Thyroid gland (tissue), 4 donors: ENCODE data around the gene MAPK6. TPM values are rescaled to one million over a fixed set of nuclear protein-coding genes. Genes with fewer than 3 reads are reported as not detected.
A peak's percentile ranks its signal among the peaks of the same experiment; 100 is the strongest.

Experiments
- DNase-seq, 2 donors: peaks; one replicate each; pipeline ENCODE4 v3.0.0-alpha.2; 2019
- H3K27ac ChIP-seq, 3 donors: fragments of 200-600 bp; sonication (generic); 1 replicate in 2 of 3; 2 replicates in 1 of 3; pipeline ENCODE4 v1.5.1; 2016 to 2019; ENCODE audit warnings: mild to moderate bottlenecking in 1 of 3, moderate library complexity in 1 of 3
- H3K27me3 ChIP-seq: fragments of 200-600 bp; sonication (generic); one replicate; pipeline ENCODE4 v1.5.1; 2019
- H3K36me3 ChIP-seq, 2 donors: fragments of 200-600 bp; sonication (generic); one replicate each; pipeline ENCODE4 v1.5.1; 2016 to 2019
- H3K4me1 ChIP-seq, 2 donors: fragments of 200-600 bp; sonication (generic); one replicate each; pipeline ENCODE4 v1.5.1; 2017 to 2019
- H3K4me3 ChIP-seq, 3 donors: fragments of 200-600 bp; sonication (generic); replicated peaks in 1 of 3; 1 replicate in 2 of 3; 2 replicates in 1 of 3; pipeline ENCODE4 v1.5.1; 2016; ENCODE audit warnings: mild to moderate bottlenecking in 1 of 3
- H3K9me3 ChIP-seq: fragments of 200-600 bp; sonication (generic); one replicate; pipeline ENCODE4 v1.5.1; 2017
- CTCF ChIP-seq, 6 experiments: fragments of 200-600 bp in 3 of 6; fragments of 450-650 bp in 3 of 6; sonication (generic) in 3 of 6; IDR thresholded peaks; one replicate each; pipeline ENCODE4 v1.5.1; 2016 to 2019; ENCODE audit warnings: antibody characterized with exemption in 6 of 6, mild to moderate bottlenecking in 2 of 6, inconsistent platforms in 1 of 6, moderate library complexity in 1 of 6
- POLR2A ChIP-seq, 2 donors: fragments of 450-650 bp; IDR thresholded peaks; one replicate each; pipeline ENCODE4 v1.6.1; 2017; ENCODE audit warnings: antibody characterized with exemption in 2 of 2, mild to moderate bottlenecking in 2 of 2, moderate library complexity in 1 of 2
- WGBS, 2 donors: methylation state at CpG; one replicate each; pipeline ENCODE4 v1.1.5; 2017; 5-methylcytosine and 5-hydroxymethylcytosine counted together
- intact Hi-C: fragments of 100-400 bp; cut with DNase I; formaldehyde crosslinking; loops from one replicate; pipeline ENCODE4 v1.15.1; 2023
- total RNA-seq, 4 donors: library from RNA; depleted of rRNA; stranded (reverse); fragments of >200 nt; gene quantifications; one replicate each; pipeline ENCODE4 v1.2.3, GENCODE V29; 2016

The MAPK6 gene
- total RNA-seq, 4 donors from 2014 or later = 27.3 to 61.3 (median 30.9) TPM

- 88% methylated on average over 5 of the region's 5 CpGs for WGBS, 2 donors
- intact Hi-C loops = no loop called here
- no peak for TF ChIP-seq CTCF (IDR thresholded peaks at IDR 0.05)
- TF ChIP-seq POLR2A (IDR thresholded peaks at IDR 0.05) = no peak
- Histone ChIP-seq H3K4me1 (peaks cover 0 to 4% of the 10 kb centered on the region in 2 donors), H3K9me3 (no peaks in the 10 kb centered on the region), H3K36me3 (peaks cover 0 to 5% of the 10 kb centered on the region in 2 donors), H3K4me3 (no peak overlapping the region), H3K27ac (no peak overlapping the region), H3K27me3 (no peaks in the 10 kb centered on the region)
- DNase-seq = no peak
These were observed 50.5 kb downstream of the MAPK6 start for GRCh38 chr15:52069559-52069958.

GRCh38 chr15:52071570-52071969, 52.6 kb downstream of the MAPK6 start:
- intact Hi-C loops = no loop called here
- Histone ChIP-seq H3K27me3 (no peaks in the 10 kb centered on the region), H3K4me3 (no peak overlapping the region)

GRCh38 chr15:52076889-52077781, 58.1 kb downstream of the MAPK6 start:
- Histone ChIP-seq H3K36me3 (no peaks in the 10 kb centered on the region), H3K4me3 (no peak overlapping the region), H3K27me3 (no peaks in the 10 kb centered on the region), H3K27ac (no peak overlapping the region), H3K9me3 (no peaks in the 10 kb centered on the region), H3K4me1 (peaks cover 0 to 19% of the 10 kb centered on the region in 2 donors)
- TF ChIP-seq CTCF (IDR thresholded peaks at IDR 0.05) = no peak
- no peak for TF ChIP-seq POLR2A (IDR thresholded peaks at IDR 0.05)
- intact Hi-C loops = no loop called here
- 89 to 92% methylated on average over 11 of the region's 11 CpGs for WGBS, 2 donors
- no peak for DNase-seq

More at GRCh38 chr15:52071570-52071969, 52.6 kb downstream of the MAPK6 start:
- Histone ChIP-seq H3K36me3 (no peaks in the 10 kb centered on the region), H3K27ac (no peak overlapping the region), H3K9me3 (no peaks in the 10 kb centered on the region), H3K4me1 (peaks cover 0 to 4% of the 10 kb centered on the region in 2 donors)
- TF ChIP-seq CTCF (IDR thresholded peaks at IDR 0.05) (no peak), POLR2A (IDR thresholded peaks at IDR 0.05) (no peak)
- 75 to 91% methylated on average over 10 of the region's 10 CpGs for WGBS, 2 donors
- peak in 1 of 2 donors; percentile 15 for DNase-seq

- Histone ChIP-seq H3K4me1 (peaks cover 0 to 19% of the 10 kb centered on the region in 2 donors), H3K27ac (no peak overlapping the region), H3K9me3 (no peaks in the 10 kb centered on the region), H3K4me3 (no peak overlapping the region), H3K36me3 (no peaks in the 10 kb centered on the region), H3K27me3 (no peaks in the 10 kb centered on the region)
- intact Hi-C loops = no loop called here
- TF ChIP-seq CTCF (IDR thresholded peaks at IDR 0.05) (no peak), POLR2A (IDR thresholded peaks at IDR 0.05) (no peak)
- no peak for DNase-seq
- WGBS, 2 donors = 79% methylated on average over 10 of the region's 10 CpGs
These were observed 59.3 kb downstream of the MAPK6 start for GRCh38 chr15:52078197-52078875.
